ENCODE measurements around the gene NDFIP1. TPM values are rescaled to one million over a fixed set of nuclear protein-coding genes. Genes with fewer than 3 reads are reported as not detected.
"Not testable (repeated sequence)": the region's sequence is repeated elsewhere in the genome, so short reads cannot be mapped to it uniquely, and the experiment has no call there.

The NDFIP1 gene
- total RNA-seq, 2 experiments from 2014 or later, result 28.5 to 31.7 TPM

GRCh38 chr5:142154449-142154841, 45.9 kb downstream of the NDFIP1 start:
- not testable (repeated sequence) for H3K27me3 Mint-ChIP-seq; H3K36me3 Mint-ChIP-seq; H3K9me3 Mint-ChIP-seq (ENCODE audit: low read depth); H3K4me1 Mint-ChIP-seq; ATAC-seq; DNase-seq; H3K27ac Mint-ChIP-seq; H3K4me3 Mint-ChIP-seq
- CTCF ChIA-PET, result interaction anchor here (0.9 to 1.3 kb wide), 3 partner anchors 11 to 194 kb away, joined by 3 read pairs; no protein-coding TSS in a partner anchor

- Mint-ChIP-seq H3K36me3 (peaks cover 3% of the 10 kb centered on the region), H3K27ac (no peak overlapping the region), H3K9me3 (ENCODE audit: low read depth) (no peaks in the 10 kb centered on the region), H3K4me1 (no peaks in the 10 kb centered on the region), H3K4me3 (no peak overlapping the region), H3K27me3 (no peaks in the 10 kb centered on the region)
- DNase-seq (no peak), ATAC-seq (no peak)
- CTCF ChIA-PET, result interaction anchor here (1.5 kb wide), 1 partner anchor 393 kb away, joined by 3 read pairs; no protein-coding TSS in a partner anchor
These were observed 48.4 kb downstream of the NDFIP1 start for GRCh38 chr5:142156839-142157463.

- Mint-ChIP-seq H3K36me3 (no peaks in the 10 kb centered on the region), H3K4me3 (no peak overlapping the region), H3K27me3 (no peaks in the 10 kb centered on the region), H3K9me3 (ENCODE audit: low read depth) (no peaks in the 10 kb centered on the region), H3K27ac (no peak overlapping the region), H3K4me1 (no peaks in the 10 kb centered on the region)
- ATAC-seq (no peak), DNase-seq (no peak)
- CTCF ChIA-PET, result interaction anchor here (0.7 kb wide), 1 partner anchor 67 kb away, joined by 3 read pairs; no protein-coding TSS in a partner anchor
These were observed 50.8 kb downstream of the NDFIP1 start for GRCh38 chr5:142159354-142159753.

GRCh38 chr5:142164315-142164714, 55.7 kb downstream of the NDFIP1 start:
- no peak for ATAC-seq
- CTCF ChIA-PET, result interaction anchor here (1.2 kb wide), 1 partner anchor 12 kb away, joined by 3 read pairs; no protein-coding TSS in a partner anchor
- H3K4me3 Mint-ChIP-seq, result no peak overlapping the region

GRCh38 chr5:142166754-142167153, 58.2 kb downstream of the NDFIP1 start:
- CTCF ChIA-PET, result no interaction called here
- Mint-ChIP-seq H3K27me3 (peaks cover 10% of the 10 kb centered on the region), H3K4me1 (no peaks in the 10 kb centered on the region), H3K36me3 (no peaks in the 10 kb centered on the region), H3K27ac (no peak overlapping the region), H3K4me3 (no peak overlapping the region), H3K9me3 (ENCODE audit: low read depth) (no peaks in the 10 kb centered on the region)
- no peak for DNase-seq
- no peak for ATAC-seq

More at GRCh38 chr5:142164315-142164714, 55.7 kb downstream of the NDFIP1 start:
- Mint-ChIP-seq H3K9me3 (ENCODE audit: low read depth) (no peaks in the 10 kb centered on the region), H3K27me3 (no peaks in the 10 kb centered on the region), H3K4me1 (no peaks in the 10 kb centered on the region), H3K36me3 (no peaks in the 10 kb centered on the region), H3K27ac (no peak overlapping the region)
- no peak for DNase-seq

- Mint-ChIP-seq H3K27ac (no peak overlapping the region), H3K4me3 (no peak overlapping the region), H3K9me3 (ENCODE audit: low read depth) (no peaks in the 10 kb centered on the region), H3K4me1 (no peaks in the 10 kb centered on the region), H3K27me3 (peaks cover 12% of the 10 kb centered on the region), H3K36me3 (no peaks in the 10 kb centered on the region)
- DNase-seq (no peak), ATAC-seq (no peak)
- CTCF ChIA-PET, result no interaction called here
These were observed 58.9 kb downstream of the NDFIP1 start for GRCh38 chr5:142167458-142167857.

- CTCF ChIA-PET, result no interaction called here
- no peak overlapping the region for H3K27ac Mint-ChIP-seq
- DNase-seq (no peak), ATAC-seq (no peak)
- H3K4me1 Mint-ChIP-seq, result no peaks in the 10 kb centered on the region
- H3K27me3 Mint-ChIP-seq, result peaks cover 12% of the 10 kb centered on the region
- H3K36me3 Mint-ChIP-seq, result no peaks in the 10 kb centered on the region
- H3K4me3 Mint-ChIP-seq, result no peak overlapping the region
- H3K9me3 Mint-ChIP-seq (ENCODE audit: low read depth), result no peaks in the 10 kb centered on the region
These were observed 59.8 kb downstream of the NDFIP1 start for GRCh38 chr5:142168365-142168764.

- no peak overlapping the region for H3K4me3 Mint-ChIP-seq
These were observed 61.8 kb downstream of the NDFIP1 start for GRCh38 chr5:142170254-142170953.

GRCh38 chr5:142171270-142171669, 62.7 kb downstream of the NDFIP1 start:
- no peak for ATAC-seq
- H3K36me3 Mint-ChIP-seq, result no peaks in the 10 kb centered on the region
- no peak for DNase-seq
- H3K27me3 Mint-ChIP-seq, result peaks cover 18% of the 10 kb centered on the region
- no peak overlapping the region for H3K27ac Mint-ChIP-seq
- CTCF ChIA-PET, result interaction anchor here (1.4 kb wide), 1 partner anchor 11 kb away, joined by 3 read pairs; no protein-coding TSS in a partner anchor
- no peaks in the 10 kb centered on the region for H3K4me1 Mint-ChIP-seq
- H3K9me3 Mint-ChIP-seq (ENCODE audit: low read depth), result no peaks in the 10 kb centered on the region
- no peak overlapping the region for H3K4me3 Mint-ChIP-seq

More at GRCh38 chr5:142170254-142170953, 61.8 kb downstream of the NDFIP1 start:
- no peaks in the 10 kb centered on the region for H3K36me3 Mint-ChIP-seq
- H3K27me3 Mint-ChIP-seq, result peaks cover 15% of the 10 kb centered on the region
- CTCF ChIA-PET, result interaction anchor here (1.4 kb wide), 1 partner anchor 10 kb away, joined by 3 read pairs; no protein-coding TSS in a partner anchor
- no peaks in the 10 kb centered on the region for H3K4me1 Mint-ChIP-seq
- DNase-seq (no peak), ATAC-seq (no peak)
- no peak overlapping the region for H3K27ac Mint-ChIP-seq
- H3K9me3 Mint-ChIP-seq (ENCODE audit: low read depth), result no peaks in the 10 kb centered on the region

- no peaks in the 10 kb centered on the region for H3K36me3 Mint-ChIP-seq
- ATAC-seq, result no peak
- no peak overlapping the region for H3K27ac Mint-ChIP-seq
These were observed 66.5 kb downstream of the NDFIP1 start for GRCh38 chr5:142175039-142175438.

GRCh38 chr5:142175461-142176142, 67.0 kb downstream of the NDFIP1 start:
- Mint-ChIP-seq H3K4me3 (no peak overlapping the region), H3K4me1 (no peaks in the 10 kb centered on the region), H3K27me3 (peaks cover 21% of the 10 kb centered on the region), H3K9me3 (ENCODE audit: low read depth) (no peaks in the 10 kb centered on the region), H3K27ac (no peak overlapping the region), H3K36me3 (no peaks in the 10 kb centered on the region)
- CTCF ChIA-PET, result interaction anchor here (0.9 kb wide), 1 partner anchor 11 kb away, joined by 4 read pairs; no protein-coding TSS in a partner anchor
- ATAC-seq, result no peak
- no peak for DNase-seq

More at GRCh38 chr5:142175039-142175438, 66.5 kb downstream of the NDFIP1 start:
- Mint-ChIP-seq H3K9me3 (ENCODE audit: low read depth) (no peaks in the 10 kb centered on the region), H3K4me1 (no peaks in the 10 kb centered on the region), H3K27me3 (peaks cover 21% of the 10 kb centered on the region), H3K4me3 (no peak overlapping the region)
- CTCF ChIA-PET, result no interaction called here
- DNase-seq, result no peak

- peaks cover 16% of the 10 kb centered on the region for H3K27me3 Mint-ChIP-seq
- H3K36me3 Mint-ChIP-seq, result no peaks in the 10 kb centered on the region
- no peak for DNase-seq
- H3K4me1 Mint-ChIP-seq, result no peaks in the 10 kb centered on the region
- no peak for ATAC-seq
- no peaks in the 10 kb centered on the region for H3K9me3 Mint-ChIP-seq (ENCODE audit: low read depth)
- no peak overlapping the region for H3K27ac Mint-ChIP-seq
- no peak overlapping the region for H3K4me3 Mint-ChIP-seq
- CTCF ChIA-PET, result interaction anchor here (0.9 kb wide), 1 partner anchor 10 kb away, joined by 4 read pairs; no protein-coding TSS in a partner anchor
These were observed 67.7 kb downstream of the NDFIP1 start for GRCh38 chr5:142176255-142176654.

- H3K4me3 Mint-ChIP-seq, result no peak overlapping the region
- H3K36me3 Mint-ChIP-seq, result no peaks in the 10 kb centered on the region
- no peaks in the 10 kb centered on the region for H3K4me1 Mint-ChIP-seq
- no peaks in the 10 kb centered on the region for H3K9me3 Mint-ChIP-seq (ENCODE audit: low read depth)
- peaks cover 9% of the 10 kb centered on the region for H3K27me3 Mint-ChIP-seq
- H3K27ac Mint-ChIP-seq, result no peak overlapping the region
- CTCF ChIA-PET, result no interaction called here
- ATAC-seq (no peak), DNase-seq (no peak)
These were observed 70.1 kb downstream of the NDFIP1 start for GRCh38 chr5:142178651-142179050.
